Esophagus squamous epithelium (tissue), 4 donors: ENCODE data around the gene PRPF39.

Source experiments
- POLR2A ChIP-seq, 4 donors: fragments of 450-650 bp; IDR thresholded peaks; one replicate each; pipeline ENCODE4 v1.6.1; 2017; ENCODE audit warnings: antibody characterized with exemption in 4 of 4, mild to moderate bottlenecking in 4 of 4, moderate library complexity in 3 of 4
- TF ChIP-seq, protein P1 (sequence below), 6 experiments: fragments of 450-650 bp in 4 of 6; fragments of 200-600 bp in 2 of 6; sonication (generic) in 2 of 6; IDR thresholded peaks; one replicate each; pipeline ENCODE4 v1.5.1; 2016 to 2019; ENCODE audit warnings: antibody characterized with exemption in 6 of 6, mild to moderate bottlenecking in 4 of 6, moderate library complexity in 4 of 6

DNA sequence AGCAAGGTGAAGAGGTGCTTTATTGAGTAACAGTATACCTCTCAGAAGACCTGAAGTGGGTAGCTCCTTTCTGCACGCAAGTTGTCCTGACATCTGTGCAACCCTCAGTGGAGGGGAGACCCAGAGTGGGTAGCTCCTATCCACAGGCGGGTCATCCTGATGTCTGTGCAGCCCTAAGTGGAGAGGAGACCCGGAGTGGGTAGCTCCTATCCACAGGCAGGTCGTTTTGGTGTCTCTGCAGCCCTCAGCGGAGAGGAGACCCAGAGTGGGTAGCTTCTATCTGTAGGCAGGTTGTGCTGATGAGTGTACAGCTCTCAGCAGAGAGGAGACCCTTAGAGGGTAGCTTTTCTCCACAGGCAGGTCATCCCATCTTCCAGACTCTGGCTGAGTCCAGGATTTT is 45.1 kb upstream of the PRPF39 start:
- TF ChIP-seq, protein P1, sequence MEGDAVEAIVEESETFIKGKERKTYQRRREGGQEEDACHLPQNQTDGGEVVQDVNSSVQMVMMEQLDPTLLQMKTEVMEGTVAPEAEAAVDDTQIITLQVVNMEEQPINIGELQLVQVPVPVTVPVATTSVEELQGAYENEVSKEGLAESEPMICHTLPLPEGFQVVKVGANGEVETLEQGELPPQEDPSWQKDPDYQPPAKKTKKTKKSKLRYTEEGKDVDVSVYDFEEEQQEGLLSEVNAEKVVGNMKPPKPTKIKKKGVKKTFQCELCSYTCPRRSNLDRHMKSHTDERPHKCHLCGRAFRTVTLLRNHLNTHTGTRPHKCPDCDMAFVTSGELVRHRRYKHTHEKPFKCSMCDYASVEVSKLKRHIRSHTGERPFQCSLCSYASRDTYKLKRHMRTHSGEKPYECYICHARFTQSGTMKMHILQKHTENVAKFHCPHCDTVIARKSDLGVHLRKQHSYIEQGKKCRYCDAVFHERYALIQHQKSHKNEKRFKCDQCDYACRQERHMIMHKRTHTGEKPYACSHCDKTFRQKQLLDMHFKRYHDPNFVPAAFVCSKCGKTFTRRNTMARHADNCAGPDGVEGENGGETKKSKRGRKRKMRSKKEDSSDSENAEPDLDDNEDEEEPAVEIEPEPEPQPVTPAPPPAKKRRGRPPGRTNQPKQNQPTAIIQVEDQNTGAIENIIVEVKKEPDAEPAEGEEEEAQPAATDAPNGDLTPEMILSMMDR (IDR thresholded peaks at IDR 0.05) = no peak
- no peak for TF ChIP-seq POLR2A (IDR thresholded peaks at IDR 0.05)
